CD4-positive, alpha-beta T cell (primary cell): ENCODE measurements around the gene FAM81B. TPM values are rescaled to one million over a fixed set of nuclear protein-coding genes. Genes with fewer than 3 reads are reported as not detected.

Experiments used
- ATAC-seq: fragments of 200-7000 bp; cut with Tn5 transposase; one replicate; pipeline ENCODE4 v1.10.0; 2022; ENCODE audit warnings: mild to moderate bottlenecking; ENCODE audit not compliant: poor library complexity
- CTCF ChIA-PET: fragments of 350-600 bp; sonication (Branson Sonifier 250); formaldehyde crosslinking; loops from one replicate; lab custom pipeline; 2021; ENCODE audit warnings: antibody characterized with exemption, inconsistent platforms; lab: Charles Lee
- POLR2A ChIA-PET: fragments of 350-600 bp; sonication (Branson Sonifier 250); formaldehyde crosslinking; loops from one replicate; lab custom pipeline; 2021; ENCODE audit warnings: antibody characterized with exemption, inconsistent platforms; lab: Charles Lee
- DNase-seq, 14 experiments: peaks; one replicate each; pipeline ENCODE4 v3.0.0-alpha.2; 2013 to 2020; ENCODE audit warnings: mixed read lengths in 2 of 14
- H3K27ac ChIP-seq, 2 donors: one replicate each; pipeline versions ENCODE4 v1.5.1 to v1.7.0; 2013; ENCODE audit warnings: low read length in 2 of 2, low read depth in 1 of 2, mild to moderate bottlenecking in 1 of 2
- H3K27me3 ChIP-seq, 2 experiments: 1 replicate in 1 of 2; 2 replicates in 1 of 2; pipeline versions ENCODE4 v1.6.1 to v1.7.0; 2013; ENCODE audit warnings: low read length in 2 of 2, control low read depth in 1 of 2, mild to moderate bottlenecking in 1 of 2, moderate library complexity in 1 of 2; ENCODE audit not compliant: insufficient read depth in 2 of 2, control insufficient read depth in 1 of 2
- H3K36me3 ChIP-seq: one replicate; pipeline ENCODE4 v1.6.1; 2013; ENCODE audit warnings: low read length, control low read depth; ENCODE audit not compliant: insufficient read depth
- H3K4me1 ChIP-seq: one replicate; pipeline ENCODE4 v1.6.1; 2013; ENCODE audit warnings: low read length, control low read depth; ENCODE audit not compliant: insufficient read depth
- H3K4me3 ChIP-seq: one replicate; pipeline ENCODE4 v1.5.1; 2013; ENCODE audit warnings: mild to moderate bottlenecking, low read length, moderate library complexity
- H3K9me3 ChIP-seq, 2 experiments: 1 replicate in 1 of 2; 2 replicates in 1 of 2; pipeline versions ENCODE4 v1.6.1 to v1.7.0; 2013; ENCODE audit warnings: low read length in 2 of 2, mild to moderate bottlenecking in 2 of 2, control low read depth in 1 of 2, moderate library complexity in 1 of 2; ENCODE audit not compliant: control insufficient read depth in 1 of 2, insufficient read depth in 1 of 2
- H3K27ac Mint-ChIP-seq: one replicate; pipeline ENCODE4 v1.8.0; 2020; ENCODE audit warnings: mixed read lengths
- H3K27me3 Mint-ChIP-seq: one replicate; pipeline ENCODE4 v1.8.0; 2021; ENCODE audit warnings: mixed read lengths
- H3K36me3 Mint-ChIP-seq: one replicate; pipeline ENCODE4 v1.8.0; 2021; ENCODE audit warnings: low read depth, mixed read lengths
- H3K4me1 Mint-ChIP-seq: one replicate; pipeline ENCODE4 v1.8.0; 2021; ENCODE audit warnings: low read depth, mixed read lengths
- H3K4me3 Mint-ChIP-seq: one replicate; pipeline ENCODE4 v1.8.0; 2020; ENCODE audit warnings: mild to moderate bottlenecking, mixed read lengths
- H3K9me3 Mint-ChIP-seq: one replicate; pipeline ENCODE4 v1.8.0; 2020; ENCODE audit warnings: mixed read lengths
- CTCF ChIP-seq: fragments of 200-600 bp; IDR thresholded peaks from one replicate; pipeline ENCODE4 v1.8.0; 2022; ENCODE audit warnings: antibody characterized with exemption, mild to moderate bottlenecking
- intact Hi-C, 2 experiments: fragments of 100-400 bp; cut with DNase I in 1 of 2; cut with micrococcal nuclease in 1 of 2; formaldehyde crosslinking; loops; one replicate each; pipeline versions ENCODE4 v1.15.1 to v1.9.0; 2023 to 2025; cut with DNase I, micrococcal nuclease
- total RNA-seq, 174 experiments: library from RNA in 2 of 174; stranded (reverse) in 2 of 174; gene quantifications; one replicate each; pipeline ENCODE4 v1.2.3 and lab custom pipeline; 2021 to 2026

Gene FAM81B
- total RNA-seq, 2 experiments from 2014 or later, result not detected

GRCh38 chr5:95426227-95426626 is 35.1 kb downstream of the FAM81B start:
- H3K9me3 Mint-ChIP-seq, result no peaks in the 10 kb centered on the region
- H3K4me3 Mint-ChIP-seq, result no peak overlapping the region
- no peak overlapping the region for H3K27ac Mint-ChIP-seq
- ChIA-PET POLR2A (no interaction called here), CTCF (no interaction called here)
- TF ChIP-seq CTCF, result no peak
- H3K36me3 Mint-ChIP-seq, result no peaks in the 10 kb centered on the region
- DNase-seq (no peak), ATAC-seq (no peak)
- H3K9me3 ChIP-seq, result no peaks in the 10 kb centered on the region
- H3K27me3 Mint-ChIP-seq, result peaks cover 12% of the 10 kb centered on the region
- no peaks in the 10 kb centered on the region for H3K4me1 ChIP-seq
- H3K4me3 ChIP-seq, result no peak overlapping the region
- intact Hi-C loops, result no loop called here
- H3K4me1 Mint-ChIP-seq, result no peaks in the 10 kb centered on the region
- H3K27me3 ChIP-seq, result no peaks in the 10 kb centered on the region
- no peaks in the 10 kb centered on the region for H3K36me3 ChIP-seq
- no peak overlapping the region for H3K27ac ChIP-seq

DNA sequence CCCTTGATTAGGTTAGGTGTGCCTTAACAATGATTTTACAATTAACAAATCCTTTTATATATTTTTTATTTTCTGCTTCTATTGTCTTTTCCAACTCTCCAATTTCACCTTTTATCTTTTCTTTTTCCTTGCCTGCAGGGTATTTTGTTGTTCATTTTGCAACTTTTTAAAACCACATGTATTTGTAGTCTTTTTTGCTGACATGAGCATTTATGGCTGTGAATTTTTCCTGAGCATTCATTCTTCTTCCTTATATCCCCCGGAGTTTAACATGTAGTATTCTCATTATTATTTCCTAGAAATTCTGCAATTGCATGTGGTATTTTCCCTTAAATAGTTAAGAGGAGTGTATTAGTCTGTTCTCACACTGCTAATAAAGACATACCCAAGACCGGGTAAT is 41.6 kb downstream of the FAM81B start:
- Histone ChIP-seq H3K36me3 (no peaks in the 10 kb centered on the region), H3K27ac (no peak overlapping the region), H3K4me3 (no peak overlapping the region), H3K4me1 (no peaks in the 10 kb centered on the region), H3K27me3 (no peaks in the 10 kb centered on the region), H3K9me3 (peaks cover 0 to 14% of the 10 kb centered on the region in 2 experiments)
- Mint-ChIP-seq H3K4me1 (no peaks in the 10 kb centered on the region), H3K9me3 (no peaks in the 10 kb centered on the region), H3K36me3 (no peaks in the 10 kb centered on the region), H3K4me3 (no peak overlapping the region), H3K27me3 (peaks cover 26% of the 10 kb centered on the region), H3K27ac (no peak overlapping the region)
- ChIA-PET POLR2A (no interaction called here), CTCF (no interaction called here)
- ATAC-seq (no peak), DNase-seq (no peak)
- TF ChIP-seq CTCF, result no peak
- intact Hi-C loops, result no loop called here

GRCh38 chr5:95439801-95440493 is 48.8 kb downstream of the FAM81B start:
- ChIA-PET POLR2A (no interaction called here), CTCF (no interaction called here)
- ATAC-seq (no peak), DNase-seq (no peak)
- Mint-ChIP-seq H3K27me3 (peaks cover 49% of the 10 kb centered on the region), H3K36me3 (no peaks in the 10 kb centered on the region), H3K27ac (no peak overlapping the region), H3K4me3 (no peak overlapping the region), H3K9me3 (no peaks in the 10 kb centered on the region), H3K4me1 (no peaks in the 10 kb centered on the region)
- intact Hi-C loops, result no loop called here
- no peak overlapping the region for H3K27ac ChIP-seq
- H3K4me1 ChIP-seq, result no peaks in the 10 kb centered on the region
- no peaks in the 10 kb centered on the region for H3K36me3 ChIP-seq
- no peaks in the 10 kb centered on the region for H3K27me3 ChIP-seq
- TF ChIP-seq CTCF, result no peak
- H3K4me3 ChIP-seq, result no peak overlapping the region
- H3K9me3 ChIP-seq, result no peaks in the 10 kb centered on the region
